MCF 10A (cell line): ENCODE data around the gene KRT80. TPM values are rescaled to one million over a fixed set of nuclear protein-coding genes. Genes with fewer than 3 reads are reported as not detected.

Experiments used
- BruUV-seq: library from RNA; stranded (reverse); fragments of 400-500 nt; replicated peaks from 2 replicates; lab custom pipeline; 2021; lab: Mats Ljungman, UMichigan
- CTCF ChIA-PET: fragments of 300-600 bp; sonication (Branson Sonifier 250); formaldehyde crosslinking; extraction: SDS; loops from one replicate; lab custom pipeline; 2021; ENCODE audit warnings: antibody characterized with exemption, inconsistent platforms; lab: Yijun Ruan, JAX
- POLR2A ChIA-PET: fragments of 300-600, 350-650 bp; sonication (Branson Sonifier 250); formaldehyde crosslinking; extraction: SDS; loops from one replicate; lab custom pipeline; 2020; ENCODE audit warnings: antibody characterized with exemption, inconsistent platforms; lab: Yijun Ruan, JAX
- DNase-seq: peaks from one replicate; pipeline ENCODE4 v3.0.0-alpha.2; 2018; ENCODE audit not compliant: unreplicated experiment
- H3K27ac Mint-ChIP-seq: one replicate; pipeline ENCODE4 v1.8.0; 2022; ENCODE audit warnings: mild to moderate bottlenecking, low read depth, mixed read lengths; ENCODE audit not compliant: unreplicated experiment
- H3K27me3 Mint-ChIP-seq: one replicate; pipeline ENCODE4 v1.8.0; 2022; ENCODE audit warnings: mixed read lengths; ENCODE audit not compliant: insufficient read depth, unreplicated experiment
- H3K36me3 Mint-ChIP-seq: one replicate; pipeline ENCODE4 v1.8.0; 2022; ENCODE audit warnings: mild to moderate bottlenecking, moderate library complexity, mixed read lengths; ENCODE audit not compliant: insufficient read depth, unreplicated experiment
- H3K4me1 Mint-ChIP-seq: one replicate; pipeline ENCODE4 v1.8.0; 2022; ENCODE audit warnings: mixed read lengths; ENCODE audit not compliant: insufficient read depth, unreplicated experiment
- H3K4me3 Mint-ChIP-seq: one replicate; pipeline ENCODE4 v1.8.0; 2022; ENCODE audit warnings: mild to moderate bottlenecking, moderate library complexity, mixed read lengths; ENCODE audit not compliant: unreplicated experiment
- H3K9me3 Mint-ChIP-seq: one replicate; pipeline ENCODE4 v1.8.0; 2022; ENCODE audit warnings: mixed read lengths; ENCODE audit not compliant: unreplicated experiment
- CTCF ChIP-seq: fragments of 200-600 bp; IDR thresholded peaks from one replicate; pipeline ENCODE4 v1.8.0; 2022; ENCODE audit warnings: antibody characterized with exemption, mild to moderate bottlenecking; ENCODE audit not compliant: unreplicated experiment
- intact Hi-C: fragments of 100-400 bp; cut with micrococcal nuclease; formaldehyde crosslinking; loops from 2 replicates; pipeline ENCODE4 v1.14.1; 2022
- total RNA-seq: library from RNA; stranded (reverse); gene quantifications from 2 replicates; pipeline ENCODE4 v1.2.3, GENCODE V29; 2022

KRT80 gene
- total RNA-seq, 1 experiment from 2014 or later, result 27.4 TPM

- ChIA-PET CTCF (interaction anchor here (0.6 to 3.3 kb wide), 13 partner anchors 10 to 151 kb away, joined by 3 to 15 read pairs (median 4); no protein-coding TSS in a partner anchor), POLR2A (interaction anchor here (0.7 to 4.2 kb wide), 18 partner anchors 9 to 345 kb away, joined by 3 to 43 read pairs (median 4); partner anchors contain the start of genes KRT5 and KRT80)
- H3K4me1 Mint-ChIP-seq, result peaks cover 31% of the 10 kb centered on the region
- H3K4me3 Mint-ChIP-seq, result peak overlapping the region; percentile 4
- H3K27me3 Mint-ChIP-seq, result no peaks in the 10 kb centered on the region
- peak; percentile 95 for DNase-seq
- no TSS peak for BruUV-seq
- peak overlapping the region; percentile 94 for H3K27ac Mint-ChIP-seq
- H3K9me3 Mint-ChIP-seq, result no peaks in the 10 kb centered on the region
- TF ChIP-seq CTCF, result peak; percentile 36
- intact Hi-C loops, result no loop called here
- H3K36me3 Mint-ChIP-seq, result no peaks in the 10 kb centered on the region
Observed at GRCh38 chr12:52175371-52176350, 16.2 kb downstream of the KRT80 start.

GRCh38 chr12:52173526-52173925 is 18.3 kb downstream of the KRT80 start:
- Mint-ChIP-seq H3K36me3 (no peaks in the 10 kb centered on the region), H3K9me3 (no peaks in the 10 kb centered on the region), H3K27ac (no peak overlapping the region), H3K4me3 (no peak overlapping the region), H3K4me1 (peaks cover 45% of the 10 kb centered on the region), H3K27me3 (no peaks in the 10 kb centered on the region)
- no peak for DNase-seq
- CTCF ChIA-PET, result interaction anchor here (0.6 to 3.4 kb wide), 10 partner anchors 11 to 155 kb away, joined by 3 to 21 read pairs (median 4); partner anchors contain the start of gene KRT80
- intact Hi-C loops, result no loop called here
- BruUV-seq, result no TSS peak
- TF ChIP-seq CTCF, result no peak
- POLR2A ChIA-PET, result interaction anchor here (0.6 to 1.2 kb wide), 5 partner anchors 9 to 61 kb away, joined by 3 to 4 read pairs (median 3); no protein-coding TSS in a partner anchor

GRCh38 chr12:52172956-52173355 is 18.9 kb downstream of the KRT80 start:
- ChIA-PET CTCF (interaction anchor here (0.6 to 3.4 kb wide), 10 partner anchors 11 to 155 kb away, joined by 3 to 21 read pairs (median 3); partner anchors contain the start of gene KRT80), POLR2A (interaction anchor here (1.2 to 1.3 kb wide), 3 partner anchors 38 to 59 kb away, joined by 3 read pairs; no protein-coding TSS in a partner anchor)
- Mint-ChIP-seq H3K27ac (no peak overlapping the region), H3K36me3 (no peaks in the 10 kb centered on the region), H3K4me1 (peaks cover 44% of the 10 kb centered on the region), H3K9me3 (no peaks in the 10 kb centered on the region), H3K27me3 (no peaks in the 10 kb centered on the region), H3K4me3 (no peak overlapping the region)
- BruUV-seq, result no TSS peak
- intact Hi-C loops, result no loop called here
- no peak for DNase-seq
- TF ChIP-seq CTCF, result no peak
